T1000 (cell line): ENCODE data around the gene USP15.
"Not testable (repeated sequence)": the region's sequence is repeated elsewhere in the genome, so short reads cannot be mapped to it uniquely, and the experiment has no call there.

Experiments used
- DNase-seq: peaks from one replicate; lab custom pipeline; 2025; ENCODE audit warnings: mixed read lengths; lab: John Stamatoyannopoulos, UW

The USP15 gene

GRCh38 chr12:62448436-62448835, 188.2 kb downstream of the USP15 start:
- no peak for DNase-seq

DNA sequence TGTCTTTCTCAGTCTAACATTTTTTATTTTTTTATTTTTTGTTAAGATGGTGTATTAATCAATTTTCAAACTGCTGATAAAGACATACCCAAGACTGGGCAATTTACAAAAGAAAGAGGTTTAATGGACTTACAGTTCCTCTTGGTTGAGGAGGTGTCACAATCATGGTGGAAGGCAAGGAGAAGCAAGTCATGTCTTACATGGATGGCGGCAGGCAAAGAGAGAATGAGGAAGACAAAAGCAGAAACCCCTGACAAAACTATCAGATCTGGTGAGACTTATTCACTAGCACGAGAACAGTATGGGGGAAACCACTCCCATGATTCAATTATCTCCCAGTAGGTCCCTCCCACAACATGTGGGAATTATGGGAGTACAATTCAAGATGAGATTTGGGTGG, 195.2 kb downstream of the USP15 start:
- not testable (repeated sequence) for DNase-seq

- DNase-seq, result no peak
Observed at GRCh38 chr12:62458626-62459025, 198.4 kb downstream of the USP15 start.

- no peak for DNase-seq
Observed at GRCh38 chr12:62459976-62460375, 199.8 kb downstream of the USP15 start.

DNA sequence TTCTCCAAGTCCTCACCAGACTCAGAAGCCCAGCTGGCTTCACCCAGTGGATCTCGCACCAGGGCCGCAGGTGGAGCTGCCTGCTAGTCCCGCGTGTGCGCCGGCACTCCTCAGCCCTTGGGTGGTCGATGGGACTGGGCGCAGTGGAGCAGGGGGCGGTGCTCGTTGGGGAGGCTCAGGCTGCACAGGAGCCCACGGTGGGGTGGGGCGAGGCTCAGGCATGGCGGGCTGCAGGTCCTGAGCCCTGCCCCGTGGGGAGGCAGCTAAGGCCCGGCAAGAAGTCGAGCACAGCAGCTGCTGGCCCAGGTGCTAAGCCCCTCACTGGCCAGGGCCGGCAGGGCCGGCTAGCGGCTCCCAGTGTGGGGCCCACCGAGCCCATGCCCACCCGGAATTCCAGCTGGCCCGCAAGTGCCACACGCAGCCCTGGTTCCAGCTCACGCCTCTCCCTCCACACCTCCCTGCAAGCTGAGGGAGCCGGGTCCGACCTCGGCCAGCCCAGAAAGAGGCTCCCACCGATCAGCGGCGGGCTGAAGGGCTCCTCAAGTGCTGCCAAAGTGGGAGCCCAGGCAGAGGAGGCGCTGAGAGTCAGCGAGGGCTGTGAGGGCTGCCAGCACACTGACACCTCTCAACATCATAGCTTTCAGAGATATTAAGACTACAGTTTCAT, 201.1 kb downstream of the USP15 start:
- not testable (repeated sequence) for DNase-seq

- DNase-seq, result not testable (repeated sequence)
Observed at GRCh38 chr12:62463252-62463651, 203.0 kb downstream of the USP15 start.
